Lower lobe of right lung (tissue), 2 donors: ENCODE measurements around the gene GMEB2. TPM values are rescaled to one million over a fixed set of nuclear protein-coding genes. Genes with fewer than 3 reads are reported as not detected.
"Not testable (repeated sequence)": the region's sequence is repeated elsewhere in the genome, so short reads cannot be mapped to it uniquely, and the experiment has no call there.

Experiments
- ATAC-seq, 2 donors: fragments of 200-7000 bp; cut with Tn5 transposase; one replicate each; pipeline ENCODE4 v1.9.1; 2020 to 2022; ENCODE audit warnings: mild to moderate bottlenecking in 2 of 2, moderate library complexity in 2 of 2
- DNase-seq: peaks from one replicate; pipeline ENCODE4 v3.0.0-alpha.2; 2020
- H3K27ac ChIP-seq: fragments of 200-600 bp; one replicate; pipeline ENCODE4 v1.8.0; 2022
- H3K27me3 ChIP-seq: fragments of 200-600 bp; one replicate; pipeline ENCODE4 v1.8.0; 2022; ENCODE audit warnings: low read depth
- H3K36me3 ChIP-seq: fragments of 200-600 bp; one replicate; pipeline ENCODE4 v1.8.0; 2022; ENCODE audit warnings: mild to moderate bottlenecking
- H3K4me1 ChIP-seq: fragments of 200-600 bp; one replicate; pipeline ENCODE4 v1.8.0; 2022
- H3K4me3 ChIP-seq: fragments of 200-600 bp; one replicate; pipeline ENCODE4 v1.8.0; 2022; ENCODE audit warnings: mild to moderate bottlenecking
- H3K9me3 ChIP-seq: fragments of 200-600 bp; one replicate; pipeline ENCODE4 v1.8.0; 2022
- intact Hi-C: fragments of 100-400 bp; cut with DNase I; formaldehyde crosslinking; loops from one replicate; pipeline ENCODE4 v1.11.0; 2022
- total RNA-seq: library from RNA; stranded (reverse); fragmentation: NEBNext Ultra II Directional; extraction: Animal tissue kit (Norgen Biotek cat#: 25700); gene quantifications from one replicate; pipeline ENCODE4 v1.2.1, GENCODE V29; 2021
- TF ChIP-seq, protein P1 (sequence below): fragments of 200-600 bp; IDR thresholded peaks from one replicate; pipeline ENCODE4 v1.8.0; 2022; ENCODE audit warnings: antibody characterized with exemption, mild to moderate bottlenecking
- donor health status: DM: no; HTN: yes; CAD: no; lungs with severe emphysema.

The GMEB2 gene
- total RNA-seq, 1 donor from 2014 or later: 9.7 TPM

DNA sequence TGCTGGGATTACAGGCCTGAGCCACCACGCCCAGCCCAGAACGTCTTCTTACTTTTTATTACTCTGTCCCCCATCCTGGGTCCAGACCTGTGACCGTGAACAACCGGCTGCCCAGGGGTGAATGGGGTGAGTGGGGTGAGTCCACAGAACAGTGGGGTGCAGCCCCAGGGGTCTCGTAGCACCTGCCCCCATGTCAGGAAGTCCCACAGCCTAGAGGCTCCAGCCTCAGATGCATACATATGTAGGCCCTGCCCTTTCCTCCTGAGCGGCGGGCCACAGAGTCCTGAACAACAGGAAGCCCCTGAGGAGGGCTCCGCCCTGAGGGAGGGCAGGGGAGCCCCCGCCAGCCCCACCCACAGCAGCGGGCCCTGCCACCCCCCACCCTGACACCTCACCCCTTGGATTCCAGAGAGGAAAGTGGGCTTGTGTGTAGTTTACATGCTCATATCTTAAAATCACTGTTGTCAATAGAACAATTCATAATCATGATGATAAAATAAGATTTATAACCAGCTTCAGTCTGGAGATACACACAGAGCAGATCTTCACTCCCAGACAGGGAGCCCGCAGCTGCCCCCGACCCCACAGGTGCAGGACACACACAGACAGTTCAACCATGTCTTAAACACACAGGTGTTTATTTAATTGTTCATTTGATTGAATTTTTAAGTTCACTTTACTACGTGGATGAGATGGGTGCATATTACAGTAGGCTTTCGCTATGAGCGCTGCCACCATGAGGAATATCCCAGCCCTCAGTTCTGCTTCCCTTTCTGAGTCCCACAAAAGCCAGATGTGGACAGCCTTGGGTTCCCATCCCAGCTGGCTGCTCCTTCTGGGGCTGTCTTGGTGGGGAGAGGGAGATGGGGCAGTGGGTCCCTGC, 12.4 kb upstream of the GMEB2 start:
- Histone ChIP-seq H3K4me3 (peak overlapping the region; percentile 73), H3K36me3 (no peaks in the 10 kb centered on the region), H3K27ac (peak overlapping the region; percentile 84), H3K9me3 (no peaks in the 10 kb centered on the region), H3K4me1 (peaks cover 52% of the 10 kb centered on the region), H3K27me3 (no peaks in the 10 kb centered on the region)
- TF ChIP-seq, protein P1, sequence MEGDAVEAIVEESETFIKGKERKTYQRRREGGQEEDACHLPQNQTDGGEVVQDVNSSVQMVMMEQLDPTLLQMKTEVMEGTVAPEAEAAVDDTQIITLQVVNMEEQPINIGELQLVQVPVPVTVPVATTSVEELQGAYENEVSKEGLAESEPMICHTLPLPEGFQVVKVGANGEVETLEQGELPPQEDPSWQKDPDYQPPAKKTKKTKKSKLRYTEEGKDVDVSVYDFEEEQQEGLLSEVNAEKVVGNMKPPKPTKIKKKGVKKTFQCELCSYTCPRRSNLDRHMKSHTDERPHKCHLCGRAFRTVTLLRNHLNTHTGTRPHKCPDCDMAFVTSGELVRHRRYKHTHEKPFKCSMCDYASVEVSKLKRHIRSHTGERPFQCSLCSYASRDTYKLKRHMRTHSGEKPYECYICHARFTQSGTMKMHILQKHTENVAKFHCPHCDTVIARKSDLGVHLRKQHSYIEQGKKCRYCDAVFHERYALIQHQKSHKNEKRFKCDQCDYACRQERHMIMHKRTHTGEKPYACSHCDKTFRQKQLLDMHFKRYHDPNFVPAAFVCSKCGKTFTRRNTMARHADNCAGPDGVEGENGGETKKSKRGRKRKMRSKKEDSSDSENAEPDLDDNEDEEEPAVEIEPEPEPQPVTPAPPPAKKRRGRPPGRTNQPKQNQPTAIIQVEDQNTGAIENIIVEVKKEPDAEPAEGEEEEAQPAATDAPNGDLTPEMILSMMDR: no peak
- ATAC-seq (peak in 1 of 2 donors; percentile 4), DNase-seq (peak; percentile 65)
- intact Hi-C loops: no loop called here

DNA sequence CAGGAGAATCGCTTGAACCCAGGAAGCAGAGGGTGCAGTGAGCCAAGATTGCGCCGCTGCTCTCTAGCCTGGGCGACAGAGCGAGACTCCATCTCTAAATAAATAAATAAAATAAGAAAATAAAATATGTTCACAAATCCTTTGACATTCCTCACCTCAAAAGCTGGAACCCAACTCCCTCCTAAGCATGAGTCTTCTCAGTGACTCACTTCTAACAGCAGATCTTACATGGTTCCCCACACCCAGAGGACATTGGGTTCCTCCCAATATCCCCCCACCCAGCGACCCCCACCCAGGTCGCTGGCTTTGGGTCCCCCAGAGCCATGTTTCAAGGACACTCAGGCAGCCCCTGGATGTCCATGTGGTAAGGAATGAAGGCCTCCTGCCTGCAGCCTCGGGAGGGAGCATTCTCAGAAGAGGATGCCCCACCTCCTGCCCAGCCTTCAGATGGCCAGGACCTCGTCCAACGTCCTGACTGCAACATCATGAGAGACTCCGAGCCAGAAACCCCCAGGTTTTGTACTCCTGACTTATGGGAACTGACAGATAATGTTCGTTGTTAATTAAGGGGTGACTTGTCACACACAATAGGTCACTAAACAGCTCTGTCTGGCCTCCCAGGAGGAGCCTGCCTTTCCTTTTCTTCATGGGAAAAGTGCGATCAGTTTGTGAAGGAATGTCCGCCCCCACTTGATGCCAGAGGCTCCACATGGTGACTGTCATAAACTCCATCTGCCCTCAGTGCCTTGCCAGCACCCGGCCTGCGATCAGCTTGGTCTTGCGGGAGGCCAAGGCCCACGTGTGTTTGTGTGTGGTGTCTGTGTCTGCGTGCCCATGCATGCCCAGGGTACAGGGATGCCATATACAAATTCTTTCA, 10.1 kb upstream of the GMEB2 start:
- Histone ChIP-seq H3K36me3 (no peaks in the 10 kb centered on the region), H3K4me3 (no peak overlapping the region), H3K27ac (peak overlapping the region; percentile 36), H3K27me3 (no peaks in the 10 kb centered on the region), H3K4me1 (peaks cover 43% of the 10 kb centered on the region), H3K9me3 (no peaks in the 10 kb centered on the region)
- ATAC-seq: no peak
- intact Hi-C loops: no loop called here
- DNase-seq: no peak
- TF ChIP-seq, protein P1: no peak

DNA sequence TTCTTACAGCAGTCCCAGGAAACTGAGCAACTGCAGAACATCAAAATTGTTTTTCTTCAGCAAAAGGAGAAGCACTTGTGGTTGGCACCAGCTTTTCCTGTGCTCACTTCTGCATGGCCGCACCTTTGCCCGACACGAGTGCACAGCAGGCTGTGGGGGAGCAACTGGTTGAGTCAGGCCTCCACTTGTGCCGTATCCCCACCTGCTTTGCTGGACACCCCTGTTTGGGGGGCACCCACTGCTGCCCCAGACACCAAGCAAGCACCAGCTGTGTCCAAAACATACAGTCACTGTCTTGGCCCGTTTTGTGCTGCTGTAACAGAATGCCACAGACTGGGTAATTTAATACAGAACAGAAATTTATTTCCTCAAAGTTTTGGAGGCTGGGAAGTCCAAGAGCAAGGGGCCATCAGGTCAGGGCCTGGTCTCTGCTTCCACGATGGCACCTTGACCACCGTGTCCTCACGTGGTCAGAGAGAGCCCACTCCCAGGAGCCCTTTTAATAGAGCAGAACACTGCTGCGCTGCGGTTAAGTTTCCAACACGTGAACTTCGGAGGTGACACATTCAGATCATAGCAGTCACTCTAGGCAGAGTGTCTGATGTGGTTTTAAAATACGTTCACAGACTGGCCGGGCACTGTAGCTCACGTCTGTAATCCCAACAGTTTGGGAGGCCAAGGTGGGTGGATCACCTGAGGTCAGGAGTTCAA, 8.7 kb upstream of the GMEB2 start:
- H3K9me3 ChIP-seq: no peaks in the 10 kb centered on the region
- no peak overlapping the region for H3K4me3 ChIP-seq
- peak; percentile 41 to 43 for ATAC-seq
- peaks cover 48% of the 10 kb centered on the region for H3K4me1 ChIP-seq
- H3K36me3 ChIP-seq: no peaks in the 10 kb centered on the region
- H3K27ac ChIP-seq: peak overlapping the region; percentile 72
- intact Hi-C loops: no loop called here
- no peaks in the 10 kb centered on the region for H3K27me3 ChIP-seq
- TF ChIP-seq, protein P1: no peak
- DNase-seq: peak; percentile 69

DNA sequence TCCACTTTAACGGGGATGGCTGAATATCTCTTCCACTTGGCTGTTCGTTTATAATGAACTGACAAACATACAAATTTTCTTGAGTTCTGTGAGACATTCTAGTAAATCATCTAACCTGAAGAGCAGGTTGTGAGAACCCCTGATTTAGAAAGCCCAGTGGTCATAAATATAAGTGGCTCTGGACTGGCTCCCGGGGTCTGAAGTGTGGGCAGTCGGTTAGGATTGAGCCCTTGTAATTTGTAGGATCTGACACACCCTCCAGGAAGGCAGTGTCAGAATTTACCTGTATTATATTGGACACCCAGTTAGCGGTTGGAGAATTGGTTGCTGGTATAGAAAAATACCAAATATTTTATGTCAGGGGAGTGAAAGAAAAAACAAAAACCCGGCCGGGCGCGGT, 6.8 kb upstream of the GMEB2 start:
- Histone ChIP-seq H3K27ac (no peak overlapping the region), H3K4me1 (peaks cover 41% of the 10 kb centered on the region), H3K36me3 (no peaks in the 10 kb centered on the region), H3K9me3 (no peaks in the 10 kb centered on the region), H3K27me3 (no peaks in the 10 kb centered on the region), H3K4me3 (no peak overlapping the region)
- ATAC-seq (peak in 1 of 2 donors; percentile 52), DNase-seq (no peak)
- TF ChIP-seq, protein P1: no peak
- intact Hi-C loops: no loop called here

DNA sequence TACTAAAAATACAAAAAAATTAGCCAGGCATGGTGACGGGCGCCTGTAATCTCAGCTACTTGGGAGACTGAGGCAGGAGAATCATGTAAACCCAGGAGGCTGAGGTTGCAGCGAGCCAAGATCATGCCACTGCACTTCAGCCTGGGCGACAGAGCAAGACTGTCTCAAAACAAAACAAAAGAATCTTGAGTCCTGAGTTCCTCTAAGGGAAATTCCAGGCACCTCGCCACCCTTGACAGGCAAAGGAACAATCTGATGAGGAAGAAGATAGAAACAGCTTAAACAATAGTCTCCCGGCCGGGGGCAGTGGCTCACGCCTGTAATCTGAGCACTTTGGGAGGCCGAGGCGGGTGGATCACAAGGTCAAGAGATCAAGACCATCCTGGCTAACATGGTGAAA, 4.5 kb upstream of the GMEB2 start:
- DNase-seq, H3K9me3 ChIP-seq, intact Hi-C loops, H3K27me3 ChIP-seq, ATAC-seq, H3K36me3 ChIP-seq, H3K4me3 ChIP-seq: not testable (repeated sequence)
- Histone ChIP-seq H3K4me1 (peaks cover 33% of the 10 kb centered on the region), H3K27ac (peak overlapping the region; percentile 50)

DNA sequence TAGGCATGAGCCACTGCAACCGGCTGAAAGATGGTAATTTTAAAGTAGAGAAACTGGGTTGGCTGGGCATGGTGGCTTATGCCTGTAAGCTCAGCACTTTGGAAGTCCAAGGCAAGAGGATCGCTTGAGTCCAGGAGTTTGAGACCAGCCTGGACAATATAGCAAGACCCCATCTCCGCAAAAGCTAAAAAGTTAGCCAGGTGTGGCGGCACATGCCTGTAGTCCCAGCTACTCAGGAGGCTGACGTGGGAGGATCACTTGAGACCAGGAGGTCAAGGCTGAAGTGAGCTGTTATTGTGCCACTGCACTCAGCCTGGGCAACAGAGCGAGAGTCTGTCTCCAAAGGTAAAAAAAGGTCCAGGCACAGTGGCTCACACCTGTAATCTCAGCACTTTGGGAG, 4.1 kb upstream of the GMEB2 start:
- H3K4me3 ChIP-seq, intact Hi-C loops, H3K36me3 ChIP-seq, ATAC-seq, H3K27me3 ChIP-seq, H3K9me3 ChIP-seq: not testable (repeated sequence)
- Histone ChIP-seq H3K4me1 (peaks cover 32% of the 10 kb centered on the region), H3K27ac (peak overlapping the region; percentile 50)
- DNase-seq: peak; percentile 1
